Fibroblast of lung (primary cell): Measurements from ENCODE around the gene INSIG1. TPM values are rescaled to one million over a fixed set of nuclear protein-coding genes. Genes with fewer than 3 reads are reported as not detected.

Experiments used
- DNase-seq, 2 donors: peaks; one replicate each; pipeline versions ENCODE4 v3.0.0 to v3.0.0-alpha.2; 2010; ENCODE audit warnings: low read depth in 2 of 2
- H2AFZ ChIP-seq: 2 replicates; pipeline ENCODE4 v1.5.1; 2012; ENCODE audit warnings: low read length, control low read depth, inconsistent platforms
- H3K27ac ChIP-seq: 2 replicates; pipeline ENCODE4 v1.5.1; 2011; ENCODE audit warnings: low read length, control low read depth; ENCODE audit not compliant: insufficient read depth
- H3K27me3 ChIP-seq: 2 replicates; pipeline ENCODE4 v1.5.1; 2011; ENCODE audit warnings: mild to moderate bottlenecking, low read length; ENCODE audit not compliant: control insufficient read depth, insufficient read depth
- H3K36me3 ChIP-seq: 2 replicates; pipeline ENCODE4 v1.5.1; 2011; ENCODE audit warnings: low read length; ENCODE audit not compliant: control insufficient read depth, insufficient read depth
- H3K4me1 ChIP-seq: 2 replicates; pipeline ENCODE4 v1.5.1; 2011; ENCODE audit warnings: low read length; ENCODE audit not compliant: control insufficient read depth, insufficient read depth; ENCODE audit errors: extremely low read depth
- H3K4me2 ChIP-seq: 2 replicates; pipeline ENCODE4 v1.5.1; 2011; ENCODE audit warnings: low read length, control low read depth; ENCODE audit not compliant: insufficient read depth; ENCODE audit errors: extremely low read depth
- H3K4me3 ChIP-seq, 4 experiments: fragments of 200-600 bp in 1 of 4; sonication (generic) in 1 of 4; replicated peaks in 1 of 4; 2 replicates each; pipeline ENCODE4 v1.5.1; 2011 to 2016; ENCODE audit warnings: low read length in 4 of 4, low read depth in 3 of 4, mild to moderate bottlenecking in 3 of 4, control low read depth in 2 of 4, inconsistent platforms in 1 of 4, mixed read lengths in 1 of 4; ENCODE audit not compliant: insufficient read depth in 1 of 4; ENCODE audit errors: control extremely low read depth in 1 of 4
- H3K79me2 ChIP-seq: 2 replicates; pipeline ENCODE4 v1.5.1; 2012; ENCODE audit warnings: mild to moderate bottlenecking, low read length, inconsistent platforms; ENCODE audit not compliant: control insufficient read depth, insufficient read depth
- H3K9ac ChIP-seq: 2 replicates; pipeline ENCODE4 v1.5.1; 2011; ENCODE audit warnings: mild to moderate bottlenecking, low read length, control low read depth; ENCODE audit not compliant: insufficient read depth
- H3K9me3 ChIP-seq: 2 replicates; pipeline ENCODE4 v1.5.1; 2012; ENCODE audit warnings: low read depth, low read length; ENCODE audit not compliant: control insufficient read depth, insufficient read depth
- H4K20me1 ChIP-seq: 2 replicates; pipeline ENCODE4 v1.5.1; 2011; ENCODE audit warnings: low read length; ENCODE audit not compliant: control insufficient read depth, insufficient read depth; ENCODE audit errors: extremely low read depth
- EZH2 ChIP-seq: IDR thresholded peaks from 2 replicates; pipeline ENCODE4 v1.5.1; 2012; ENCODE audit warnings: low read length, control low read depth, mild to moderate bottlenecking; ENCODE audit errors: missing control alignments
- polyA plus RNA-seq, 2 donors: library from polyadenylated mRNA; depleted of rRNA in 1 of 2; stranded (reverse) in 1 of 2; unstranded in 1 of 2; fragments of >200 nt; gene quantifications; 2 replicates each; pipeline ENCODE4 v1.2.1, GENCODE V29; 2011 to 2012; ENCODE audit warnings: missing spikeins in 1 of 2
- total RNA-seq: library from RNA; depleted of rRNA; stranded (reverse); fragments of >200 nt; gene quantifications from 2 replicates; pipeline ENCODE4 v1.2.1, GENCODE V29; 2014
- TF ChIP-seq, protein P1 (sequence below), 2 donors: IDR thresholded peaks in 1 of 2; conservative IDR thresholded peaks in 1 of 2; 1 replicate in 1 of 2; 2 replicates in 1 of 2; pipeline ENCODE4 v1.5.1; 2011 to 2012; ENCODE audit warnings: low read length in 2 of 2, control low read depth in 1 of 2, inconsistent platforms in 1 of 2, low read depth in 1 of 2, mild to moderate bottlenecking in 1 of 2

The INSIG1 gene
- total and polyA plus RNA-seq, 2 donors (not counting 1 experiment from before 2014, with no cell fraction given): 216 to 353 TPM

DNA sequence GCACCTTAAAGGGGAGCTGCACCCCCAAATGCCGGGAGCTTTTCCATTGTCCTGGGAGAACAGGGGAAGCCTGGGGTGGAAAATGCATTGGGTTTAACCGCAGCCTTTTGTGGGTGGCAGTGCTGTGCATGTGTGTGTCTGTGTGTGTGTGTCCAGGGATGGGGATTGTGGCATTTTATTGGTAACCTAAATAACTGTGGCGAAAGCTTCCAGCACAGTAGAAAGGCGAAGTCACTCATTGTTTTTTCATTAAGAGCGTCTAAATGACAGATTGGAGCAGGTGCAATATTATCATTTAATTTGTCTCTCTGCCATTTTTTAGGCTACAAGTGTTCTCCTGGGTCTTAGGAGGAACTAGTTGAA, 55.1 kb downstream of the INSIG1 start:
- H3K79me2 ChIP-seq: no peaks in the 10 kb centered on the region
- no peak overlapping the region for H2AFZ ChIP-seq
- no peaks in the 10 kb centered on the region for H3K27me3 ChIP-seq
- H3K4me1 ChIP-seq: no peaks in the 10 kb centered on the region
- no peak overlapping the region for H3K4me3 ChIP-seq
- no peak overlapping the region for H3K4me2 ChIP-seq
- H4K20me1 ChIP-seq: no peaks in the 10 kb centered on the region
- DNase-seq: no peak
- no peak overlapping the region for H3K9ac ChIP-seq
- TF ChIP-seq EZH2: no peak
- TF ChIP-seq, protein P1, sequence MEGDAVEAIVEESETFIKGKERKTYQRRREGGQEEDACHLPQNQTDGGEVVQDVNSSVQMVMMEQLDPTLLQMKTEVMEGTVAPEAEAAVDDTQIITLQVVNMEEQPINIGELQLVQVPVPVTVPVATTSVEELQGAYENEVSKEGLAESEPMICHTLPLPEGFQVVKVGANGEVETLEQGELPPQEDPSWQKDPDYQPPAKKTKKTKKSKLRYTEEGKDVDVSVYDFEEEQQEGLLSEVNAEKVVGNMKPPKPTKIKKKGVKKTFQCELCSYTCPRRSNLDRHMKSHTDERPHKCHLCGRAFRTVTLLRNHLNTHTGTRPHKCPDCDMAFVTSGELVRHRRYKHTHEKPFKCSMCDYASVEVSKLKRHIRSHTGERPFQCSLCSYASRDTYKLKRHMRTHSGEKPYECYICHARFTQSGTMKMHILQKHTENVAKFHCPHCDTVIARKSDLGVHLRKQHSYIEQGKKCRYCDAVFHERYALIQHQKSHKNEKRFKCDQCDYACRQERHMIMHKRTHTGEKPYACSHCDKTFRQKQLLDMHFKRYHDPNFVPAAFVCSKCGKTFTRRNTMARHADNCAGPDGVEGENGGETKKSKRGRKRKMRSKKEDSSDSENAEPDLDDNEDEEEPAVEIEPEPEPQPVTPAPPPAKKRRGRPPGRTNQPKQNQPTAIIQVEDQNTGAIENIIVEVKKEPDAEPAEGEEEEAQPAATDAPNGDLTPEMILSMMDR (conservative IDR thresholded peaks at IDR 0.05 in 1 of 2, IDR thresholded peaks at IDR 0.05 in 1 of 2; ENCODE audit: low read depth in 1 of 2, low read length in 2 of 2): no peak
- no peaks in the 10 kb centered on the region for H3K36me3 ChIP-seq
- H3K27ac ChIP-seq: no peak overlapping the region
- H3K9me3 ChIP-seq: no peaks in the 10 kb centered on the region

DNA sequence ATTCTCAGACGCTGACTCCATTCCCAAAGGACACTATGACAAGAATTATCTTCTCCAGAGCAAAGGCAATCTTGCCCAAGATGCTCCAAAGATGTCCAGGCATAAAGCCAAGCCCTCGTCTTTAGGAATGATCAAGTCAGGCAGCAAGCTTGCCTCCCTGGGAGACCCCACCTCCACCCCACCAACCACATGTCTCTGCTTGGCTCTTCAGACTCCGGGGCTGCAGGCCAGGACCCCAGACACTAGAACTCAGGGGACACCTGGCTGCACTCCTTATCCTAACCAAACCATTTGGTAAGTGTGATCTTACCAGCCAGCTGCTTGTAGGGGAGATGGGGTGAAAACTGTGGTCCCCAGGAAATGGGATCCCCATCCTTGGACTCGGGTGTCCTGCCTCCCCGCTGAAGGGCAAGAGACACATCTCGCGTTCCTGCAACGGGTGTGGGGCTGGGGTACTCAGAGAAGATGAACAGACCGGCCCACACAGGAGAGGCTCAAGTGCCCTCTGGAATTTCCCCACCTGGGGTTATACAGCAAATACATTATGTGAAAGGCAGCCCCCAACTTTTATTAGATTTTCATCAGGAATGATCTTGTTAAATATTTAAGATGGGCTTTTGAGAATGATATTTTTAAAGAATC, 55.7 kb downstream of the INSIG1 start:
- Histone ChIP-seq H4K20me1 (no peaks in the 10 kb centered on the region), H3K9me3 (no peaks in the 10 kb centered on the region), H3K79me2 (no peaks in the 10 kb centered on the region), H3K27ac (no peak overlapping the region), H3K4me2 (no peak overlapping the region), H3K27me3 (no peaks in the 10 kb centered on the region), H2AFZ (no peak overlapping the region), H3K4me3 (no peak overlapping the region), H3K9ac (no peak overlapping the region), H3K4me1 (no peaks in the 10 kb centered on the region), H3K36me3 (no peaks in the 10 kb centered on the region)
- no peak for DNase-seq
- TF ChIP-seq EZH2: no peak
- TF ChIP-seq, protein P1 (conservative IDR thresholded peaks at IDR 0.05 in 1 of 2, IDR thresholded peaks at IDR 0.05 in 1 of 2; ENCODE audit: low read depth in 1 of 2, low read length in 2 of 2): no peak

DNA sequence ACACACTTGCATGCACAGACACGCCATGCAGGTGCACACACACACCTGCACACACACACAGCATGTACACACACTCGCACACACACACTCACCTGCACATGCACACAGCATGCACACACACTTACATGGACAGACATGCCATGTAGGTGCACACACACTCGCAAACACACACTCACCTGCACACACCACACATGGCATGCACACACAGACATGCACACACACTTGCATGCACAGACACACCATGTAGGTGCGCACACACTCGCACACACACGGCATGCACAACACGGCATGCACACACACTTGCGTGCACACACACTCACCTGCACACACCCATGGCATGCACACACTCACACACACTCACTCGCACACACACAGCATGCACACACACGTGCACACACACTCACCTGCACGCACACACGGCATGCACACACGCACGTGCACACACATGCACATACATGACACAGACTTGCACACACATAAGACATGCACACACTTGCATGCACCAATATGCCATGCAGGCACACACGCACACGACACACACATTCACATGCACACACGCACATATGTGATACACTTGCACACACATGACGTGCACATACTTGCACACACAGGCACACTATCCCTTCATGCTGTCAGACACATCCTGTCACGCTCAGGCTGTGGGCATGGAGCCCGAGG, 56.8 kb downstream of the INSIG1 start:
- Histone ChIP-seq H3K27ac (no peak overlapping the region), H3K36me3 (no peaks in the 10 kb centered on the region), H3K4me3 (no peak overlapping the region), H3K9ac (no peak overlapping the region), H3K79me2 (no peaks in the 10 kb centered on the region), H3K9me3 (no peaks in the 10 kb centered on the region), H4K20me1 (no peaks in the 10 kb centered on the region), H2AFZ (no peak overlapping the region), H3K4me1 (no peaks in the 10 kb centered on the region), H3K27me3 (no peaks in the 10 kb centered on the region), H3K4me2 (no peak overlapping the region)
- DNase-seq: no peak
- TF ChIP-seq, protein P1 (conservative IDR thresholded peaks at IDR 0.05 in 1 of 2, IDR thresholded peaks at IDR 0.05 in 1 of 2; ENCODE audit: low read depth in 1 of 2, low read length in 2 of 2): no peak
- no peak for TF ChIP-seq EZH2
